B cell (primary cell): ENCODE data around the gene WDR53. TPM values are rescaled to one million over a fixed set of nuclear protein-coding genes. Genes with fewer than 3 reads are reported as not detected.
A peak's percentile ranks its signal among the peaks of the same experiment; 100 is the strongest.
"Not testable (repeated sequence)": the region's sequence is repeated elsewhere in the genome, so short reads cannot be mapped to it uniquely, and the experiment has no call there.

Experiments used
- ATAC-seq: fragments of 200-7000 bp; cut with Tn5 transposase; one replicate; pipeline ENCODE4 v1.10.0; 2021; ENCODE audit warnings: low read depth, mild to moderate bottlenecking, moderate number of reproducible peaks, moderate library complexity
- CTCF ChIA-PET: fragments of 350-600 bp; sonication (Branson Sonifier 250); formaldehyde crosslinking; loops from one replicate; lab custom pipeline; 2021; ENCODE audit warnings: antibody characterized with exemption, inconsistent platforms; lab: Charles Lee
- POLR2A ChIA-PET: fragments of 350-600 bp; sonication (Branson Sonifier 250); formaldehyde crosslinking; loops from one replicate; lab custom pipeline; 2021; ENCODE audit warnings: antibody characterized with exemption; lab: Charles Lee
- DNase-seq: peaks from one replicate; pipeline ENCODE4 v3.0.0; 2013
- H2AFZ ChIP-seq: 2 replicates; pipeline ENCODE4 v1.6.1; 2012; ENCODE audit warnings: mild to moderate bottlenecking, low read depth, low read length; ENCODE audit not compliant: insufficient read depth, poor library complexity, severe bottlenecking
- H3K27ac ChIP-seq, 2 donors: 1 replicate in 1 of 2; 2 replicates in 1 of 2; pipeline ENCODE4 v1.5.1; 2012 to 2013; ENCODE audit warnings: low read length in 2 of 2, mild to moderate bottlenecking in 2 of 2, moderate library complexity in 1 of 2
- H3K27me3 ChIP-seq, 4 experiments: fragments of 200-600 bp in 1 of 4; sonication (generic) in 1 of 4; replicated peaks in 1 of 4; 1 replicate in 2 of 4; 2 replicates in 2 of 4; pipeline versions ENCODE4 v1.6.1 to v1.7.0; 2013 to 2016; ENCODE audit warnings: low read length in 3 of 4, mild to moderate bottlenecking in 2 of 4, mixed read lengths in 1 of 4, moderate library complexity in 1 of 4; ENCODE audit not compliant: insufficient read depth in 4 of 4, control insufficient read depth in 3 of 4; ENCODE audit errors: control extremely low read depth in 1 of 4
- H3K36me3 ChIP-seq, 2 experiments: replicated peaks in 1 of 2; 1 replicate in 1 of 2; 2 replicates in 1 of 2; pipeline versions ENCODE4 v1.6.1 to v1.7.1; 2013; ENCODE audit warnings: low read length in 1 of 2; ENCODE audit not compliant: insufficient read depth in 2 of 2, control insufficient read depth in 1 of 2; ENCODE audit errors: control extremely low read depth in 1 of 2, extremely low read depth in 1 of 2
- H3K4me1 ChIP-seq, 2 donors: fragments of 200-600 bp in 1 of 2; sonication (generic) in 1 of 2; 1 replicate in 1 of 2; 2 replicates in 1 of 2; pipeline versions ENCODE4 v1.5.1 to v1.6.1; 2013 to 2017; ENCODE audit warnings: low read length in 2 of 2; ENCODE audit not compliant: control insufficient read depth in 2 of 2, insufficient read depth in 2 of 2
- H3K4me2 ChIP-seq: replicated peaks from 2 replicates; pipeline ENCODE3; 2012; ENCODE audit warnings: mild to moderate bottlenecking, low read depth, low read length; ENCODE audit not compliant: poor library complexity, severe bottlenecking
- H3K4me3 ChIP-seq, 5 experiments: fragments of 200-600 bp in 1 of 5; sonication (generic) in 1 of 5; 1 replicate in 3 of 5; 2 replicates in 2 of 5; pipeline versions ENCODE4 v1.5.1 to v1.7.0; 2011 to 2016; ENCODE audit warnings: low read length in 4 of 5, mild to moderate bottlenecking in 4 of 5, low read depth in 2 of 5, control low read depth in 1 of 5, moderate library complexity in 1 of 5; ENCODE audit not compliant: insufficient read depth in 1 of 5; ENCODE audit errors: control extremely low read depth in 1 of 5, extremely low read depth in 1 of 5
- H3K79me2 ChIP-seq: fragments of 200-600 bp; sonication (generic); one replicate; pipeline ENCODE4 v1.6.0; 2016; ENCODE audit warnings: low read length; ENCODE audit not compliant: control insufficient read depth, insufficient read depth
- H3K9ac ChIP-seq: fragments of 200-600 bp; sonication (generic); 2 replicates; pipeline ENCODE4 v1.6.1; 2017; ENCODE audit warnings: mild to moderate bottlenecking, low read length, moderate library complexity
- H3K9me3 ChIP-seq, 3 donors: one replicate each; pipeline versions ENCODE4 v1.6.1 to v1.7.1; 2013; ENCODE audit warnings: low read length in 2 of 3; ENCODE audit not compliant: control insufficient read depth in 2 of 3, insufficient read depth in 1 of 3; ENCODE audit errors: control extremely low read depth in 1 of 3
- H4K20me1 ChIP-seq: 2 replicates; pipeline ENCODE4 v1.6.0; 2012; ENCODE audit warnings: mild to moderate bottlenecking, low read length; ENCODE audit not compliant: insufficient read depth, control insufficient read depth, poor library complexity, severe bottlenecking
- H3K27ac Mint-ChIP-seq: one replicate; pipeline ENCODE4 v1.8.0; 2021; ENCODE audit warnings: mixed read lengths
- H3K27me3 Mint-ChIP-seq: one replicate; pipeline ENCODE4 v1.8.0; 2021; ENCODE audit warnings: mixed read lengths
- H3K4me1 Mint-ChIP-seq: one replicate; pipeline ENCODE4 v1.8.0; 2021; ENCODE audit warnings: mixed read lengths
- H3K4me3 Mint-ChIP-seq: one replicate; pipeline ENCODE4 v1.8.0; 2021; ENCODE audit warnings: mixed read lengths
- H3K9me3 Mint-ChIP-seq: one replicate; pipeline ENCODE4 v1.8.0; 2022; ENCODE audit warnings: mixed read lengths; ENCODE audit not compliant: insufficient read depth
- CTCF ChIP-seq: fragments of 200-600 bp; IDR thresholded peaks from one replicate; pipeline ENCODE4 v1.8.0; 2022; ENCODE audit warnings: antibody characterized with exemption, mild to moderate bottlenecking
- EZH2 ChIP-seq: IDR thresholded peaks from 2 replicates; pipeline ENCODE4 v1.6.1; 2012; ENCODE audit warnings: borderline replicate concordance, low read depth, mild to moderate bottlenecking, moderate library complexity, low read length; ENCODE audit not compliant: insufficient read depth, poor library complexity, severe bottlenecking
- WGBS: methylation state at CpG from one replicate; pipeline ENCODE4 v1.1.5; 2013; ENCODE audit warnings: missing lambda C conversion rate; ENCODE audit not compliant: insufficient coverage; 5-methylcytosine and 5-hydroxymethylcytosine counted together
- intact Hi-C: fragments of 100-400 bp; cut with micrococcal nuclease; formaldehyde crosslinking; loops from one replicate; pipeline ENCODE4 v1.10.0; 2022
- polyA plus RNA-seq: library from polyadenylated mRNA; depleted of rRNA; stranded (reverse); fragments of >200 nt; gene quantifications from 2 replicates; pipeline ENCODE4 v1.2.3, GENCODE V29; 2012
- total RNA-seq, 2 donors: library from RNA; stranded (reverse); fragments of 120-200 nt in 1 of 2; gene quantifications; 1 replicate in 1 of 2; 2 replicates in 1 of 2; pipeline versions ENCODE4 v1.2.3 to v1.2.4, GENCODE V29; 2013 to 2022

The WDR53 gene
- total and polyA plus RNA-seq, 2 donors (not counting 1 experiment from before 2014, with no cell fraction given) = 8.2 to 18.2 TPM

DNA sequence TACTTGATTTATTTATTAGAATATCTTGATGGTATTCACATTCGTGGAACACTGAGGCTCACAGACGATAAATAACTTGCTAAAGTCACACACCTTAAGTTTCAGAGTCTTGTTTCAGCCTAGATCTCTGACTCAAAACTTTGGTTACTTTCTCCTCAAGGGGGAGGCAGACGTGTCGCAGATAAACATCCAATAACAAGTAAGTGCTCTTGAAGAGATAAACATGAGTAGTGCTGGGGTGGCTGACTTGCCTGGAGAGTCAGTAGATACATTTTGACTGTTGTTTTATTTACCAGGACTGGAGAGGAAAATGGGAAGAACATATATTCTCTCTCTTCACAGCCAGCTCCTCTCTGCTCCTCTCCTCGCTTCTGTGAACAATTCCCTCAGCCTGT is 31.4 kb upstream of the WDR53 start:
- DNase-seq = no peak
- peaks cover 0 to 4% (median 2%) of the 10 kb centered on the region in 4 experiments for H3K27me3 ChIP-seq
- no peak overlapping the region for H3K4me3 ChIP-seq
- TF ChIP-seq EZH2 (no peak), CTCF (no peak)
- H3K36me3 ChIP-seq = no peaks in the 10 kb centered on the region
- H3K79me2 ChIP-seq = no peaks in the 10 kb centered on the region
- H4K20me1 ChIP-seq = no peaks in the 10 kb centered on the region
- Mint-ChIP-seq H3K27me3 (peaks cover 15% of the 10 kb centered on the region), H3K4me3 (no peak overlapping the region), H3K27ac (no peak overlapping the region), H3K4me1 (peaks cover 16% of the 10 kb centered on the region), H3K9me3 (no peaks in the 10 kb centered on the region)
- intact Hi-C loops = loop anchor here (10.0 kb wide), 1 partner anchor 235 kb away; no protein-coding TSS in a partner anchor
- WGBS = 90% methylated on average over 2 of the region's 5 CpGs
- H3K9me3 ChIP-seq = no peaks in the 10 kb centered on the region
- H3K27ac ChIP-seq = no peak overlapping the region
- ChIA-PET CTCF (interaction anchor here (1.4 kb wide), 1 partner anchor 9 kb away, joined by 5 read pairs; no protein-coding TSS in a partner anchor), POLR2A (no interaction called here)
- no peak for ATAC-seq
- H3K9ac ChIP-seq = no peak overlapping the region
- H3K4me2 ChIP-seq = no peak overlapping the region
- peaks cover 0 to 3% of the 10 kb centered on the region in 2 donors for H3K4me1 ChIP-seq
- H2AFZ ChIP-seq = no peak overlapping the region

- DNase-seq, H3K36me3 ChIP-seq, H3K27ac Mint-ChIP-seq, H3K9me3 Mint-ChIP-seq, H3K27me3 ChIP-seq, H3K4me1 Mint-ChIP-seq, H3K79me2 ChIP-seq, H3K4me1 ChIP-seq, H4K20me1 ChIP-seq, H3K9ac ChIP-seq, intact Hi-C loops, H3K9me3 ChIP-seq, H3K27ac ChIP-seq: not testable (repeated sequence)
- Mint-ChIP-seq H3K27me3 (peaks cover 16% of the 10 kb centered on the region), H3K4me3 (peak overlapping the region; percentile 78)
- ChIA-PET CTCF (interaction anchor here (0.9 kb wide), 2 partner anchors 11 to 96 kb away, joined by 3 read pairs; no protein-coding TSS in a partner anchor), POLR2A (interaction anchor here (0.6 kb wide), 1 partner anchor 463 kb away, joined by 5 read pairs; no protein-coding TSS in a partner anchor)
- 44% methylated on average over 19 of the region's 25 CpGs for WGBS
- peak; percentile 28 for ATAC-seq
- H3K4me2 ChIP-seq = peak overlapping the region; percentile 56
- peak overlapping the region; percentile 10 to 40 (median 35) for H3K4me3 ChIP-seq
- peak overlapping the region; percentile 72 for H2AFZ ChIP-seq
Measured at GRCh38 chr3:196597971-196598733, 29.8 kb upstream of the WDR53 start.
